Head of caudate nucleus (tissue), 42 donors: ENCODE measurements around the gene MTCH1.
"Not testable (repeated sequence)": the region's sequence is repeated elsewhere in the genome, so short reads cannot be mapped to it uniquely, and the experiment has no call there.

Experiments
- DNase-seq, 42 donors: peaks; one replicate each; pipeline versions ENCODE4 v3.0.0 to v3.0.0-alpha.2; 2020 to 2021; ENCODE audit warnings: mixed read lengths in 7 of 42
- intact Hi-C: fragments of 100-400 bp; cut with DNase I; formaldehyde crosslinking; loops from one replicate; pipeline ENCODE4 v1.15.0; 2022

Gene MTCH1

DNA sequence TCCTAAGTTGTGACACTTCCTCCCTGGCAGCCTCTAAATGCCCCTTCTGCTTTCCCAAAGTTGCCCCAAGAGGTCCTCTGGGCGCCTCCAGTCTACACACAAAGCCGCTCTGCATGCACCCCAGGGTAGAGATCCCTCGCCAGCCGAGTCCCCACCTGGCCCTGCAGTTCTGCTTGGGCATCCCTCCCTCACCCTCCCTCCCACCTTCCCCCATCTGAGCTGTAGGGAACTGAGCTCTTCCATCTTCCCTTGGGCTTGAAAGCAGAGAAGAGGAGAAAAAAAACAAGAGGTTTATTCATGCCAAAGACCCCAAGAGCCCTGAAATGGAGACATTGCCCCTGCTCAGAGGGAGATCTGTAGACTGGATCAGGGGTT, 13.7 kb upstream of the MTCH1 start:
- DNase-seq, result no peak
- intact Hi-C loops, result no loop called here

DNA sequence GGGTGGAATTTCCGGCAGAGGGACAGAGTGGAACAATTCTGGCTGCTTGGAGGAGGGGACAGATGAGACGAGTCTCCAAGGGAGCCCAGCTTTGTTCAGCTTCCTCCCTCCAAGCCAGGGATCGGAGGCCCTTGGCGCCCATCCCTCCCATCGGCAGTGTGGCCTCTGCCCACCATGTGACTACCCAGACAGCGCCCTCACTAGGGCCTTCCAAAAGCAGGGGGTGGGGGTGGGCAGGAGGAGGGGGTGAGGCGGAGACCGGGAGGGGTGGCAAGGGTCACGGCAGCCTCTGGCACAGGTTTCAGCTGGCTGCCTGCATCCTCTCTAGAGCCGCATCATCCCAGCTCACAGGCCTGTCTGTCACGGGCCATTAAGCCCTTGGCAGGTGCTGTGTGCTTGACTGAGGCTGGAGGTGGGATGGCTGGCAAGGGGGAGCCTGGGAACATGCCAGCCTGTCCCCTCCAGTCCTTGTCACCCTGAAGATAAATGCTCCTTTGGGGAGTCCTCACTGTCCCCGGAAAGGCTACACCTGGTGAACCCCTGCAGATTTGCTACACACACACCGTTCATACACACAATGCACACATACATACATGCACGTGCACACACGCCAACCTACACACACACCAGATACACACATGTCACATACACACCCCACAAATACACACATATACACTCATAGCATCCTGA, 13.2 kb upstream of the MTCH1 start:
- intact Hi-C loops, result no loop called here
- peak in 15 of 42 donors; percentile 9 to 54 (median 40) for DNase-seq

DNA sequence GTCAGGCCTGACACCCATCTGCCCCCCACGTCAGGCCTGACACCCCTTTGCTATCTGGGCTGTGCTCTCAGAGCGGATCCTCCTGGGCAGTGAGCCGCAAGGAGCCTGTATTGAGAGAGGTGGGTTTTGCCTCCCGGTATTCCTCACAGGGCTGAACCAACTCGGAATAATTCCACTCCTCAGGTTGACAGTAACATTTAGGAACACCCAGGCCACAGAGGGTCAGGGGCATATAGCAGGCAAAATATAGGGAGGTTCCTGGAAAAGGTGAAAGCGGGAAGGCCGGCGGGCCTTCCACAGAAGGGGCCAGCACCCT, 12.7 kb upstream of the MTCH1 start:
- DNase-seq, result peak in 1 of 42 donors; percentile 43
- intact Hi-C loops, result no loop called here

DNA sequence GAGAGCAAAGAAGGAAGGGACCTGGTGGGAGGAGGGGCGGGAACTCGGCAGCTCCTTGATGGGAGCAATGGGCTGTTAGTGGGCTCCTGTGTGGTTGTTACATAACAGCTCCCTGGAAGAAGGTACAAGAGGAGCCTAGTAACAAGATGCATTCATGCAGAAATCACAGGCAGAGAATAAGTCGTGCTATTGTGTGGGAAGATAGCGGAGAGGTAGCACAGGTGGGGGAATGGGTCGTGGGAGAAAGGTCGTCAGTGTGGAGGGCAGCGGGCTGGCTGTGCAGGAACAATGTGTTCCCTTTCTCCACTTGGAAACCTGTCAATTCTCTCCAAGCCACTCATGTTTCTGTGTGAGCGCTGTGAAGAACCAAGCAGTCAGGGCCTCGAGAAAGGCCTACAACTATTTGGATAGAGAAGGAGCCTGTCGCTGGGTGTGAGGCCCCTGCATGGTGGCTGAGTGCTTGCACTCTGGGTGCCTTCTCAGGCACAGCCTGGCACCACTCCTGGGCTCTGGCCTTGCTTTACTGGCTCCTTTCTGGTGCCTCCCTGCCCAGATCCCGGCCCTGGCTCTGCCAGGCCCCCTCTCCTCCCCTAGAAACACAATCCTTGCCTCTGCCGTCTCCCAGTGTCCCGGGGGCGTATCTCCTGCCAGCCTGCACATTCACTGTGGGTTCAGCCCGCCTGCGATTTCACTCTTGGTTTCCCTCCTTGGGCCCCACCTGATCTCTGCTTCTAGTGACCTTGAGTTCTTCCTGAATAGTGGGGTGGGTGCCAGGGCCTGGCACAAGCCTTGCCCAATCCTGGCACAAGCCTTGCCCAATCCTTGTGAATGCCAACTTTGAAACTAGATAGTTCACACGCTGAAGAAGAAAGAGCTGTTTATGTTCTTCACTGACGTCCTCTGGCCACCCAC, 12.1 kb upstream of the MTCH1 start:
- intact Hi-C loops, result no loop called here
- DNase-seq, result peak; percentile 52 to 91 (median 77)

DNA sequence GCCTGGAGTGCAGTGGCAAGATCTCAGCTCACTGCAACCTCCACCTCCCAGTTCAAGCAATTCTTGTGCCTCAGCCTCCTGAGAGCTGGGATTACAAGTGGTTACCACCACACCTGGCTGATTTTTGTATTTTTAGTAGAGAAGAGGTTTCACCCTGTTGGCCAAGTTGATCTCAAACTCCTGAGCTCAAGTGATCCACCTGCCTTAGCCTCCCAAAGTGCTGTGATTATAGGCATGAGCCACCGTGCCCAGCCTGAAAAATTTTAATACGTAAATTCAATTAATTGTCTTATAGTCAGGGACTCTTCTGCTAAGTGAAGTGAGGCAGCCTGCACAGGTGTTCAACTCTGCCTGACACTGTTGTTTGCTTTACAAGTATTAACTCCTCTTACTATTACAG, 4.4 kb upstream of the MTCH1 start:
- not testable (repeated sequence) for DNase-seq

DNA sequence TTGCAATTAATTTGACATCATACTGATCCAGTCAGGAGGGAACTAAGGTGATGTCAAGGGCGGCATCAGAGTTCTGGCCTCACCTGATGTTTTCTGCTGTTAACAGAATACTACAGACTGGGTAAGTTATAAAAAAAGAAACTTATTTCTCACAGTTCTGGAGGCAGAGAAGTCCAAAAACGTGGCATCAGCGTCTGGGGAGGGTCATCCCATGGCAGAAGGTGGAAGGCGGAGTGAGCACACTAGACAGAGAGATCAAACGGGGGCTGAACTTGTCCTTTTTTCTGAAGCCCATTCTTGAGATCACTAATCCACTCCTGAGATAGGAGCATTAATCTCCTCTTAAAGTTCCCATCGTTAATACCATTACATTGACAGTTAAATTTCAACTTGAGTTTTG, 3.3 kb upstream of the MTCH1 start:
- intact Hi-C loops, result no loop called here
- no peak for DNase-seq

More for the DNA sequence above, 4.4 kb upstream of the MTCH1 start:
- intact Hi-C loops, result not testable (repeated sequence)

DNA sequence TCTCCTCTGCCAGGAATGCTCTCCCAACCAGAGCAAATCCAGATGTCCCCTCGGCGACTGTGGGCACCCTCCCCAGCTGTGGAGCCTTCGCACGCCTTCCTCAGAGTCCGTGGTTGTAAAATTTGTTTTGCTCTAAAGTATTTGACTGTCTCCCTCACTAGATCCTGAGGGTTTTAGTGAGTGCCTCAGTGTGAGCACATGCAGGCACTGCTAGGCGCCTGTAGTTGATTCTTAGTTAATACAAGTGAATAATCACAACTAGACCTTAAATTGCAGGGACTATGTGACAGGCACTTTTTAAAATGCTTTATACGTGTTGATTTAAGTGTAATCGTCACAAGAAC, 680 bp upstream of the MTCH1 start:
- intact Hi-C loops, result no loop called here
- DNase-seq, result no peak

DNA sequence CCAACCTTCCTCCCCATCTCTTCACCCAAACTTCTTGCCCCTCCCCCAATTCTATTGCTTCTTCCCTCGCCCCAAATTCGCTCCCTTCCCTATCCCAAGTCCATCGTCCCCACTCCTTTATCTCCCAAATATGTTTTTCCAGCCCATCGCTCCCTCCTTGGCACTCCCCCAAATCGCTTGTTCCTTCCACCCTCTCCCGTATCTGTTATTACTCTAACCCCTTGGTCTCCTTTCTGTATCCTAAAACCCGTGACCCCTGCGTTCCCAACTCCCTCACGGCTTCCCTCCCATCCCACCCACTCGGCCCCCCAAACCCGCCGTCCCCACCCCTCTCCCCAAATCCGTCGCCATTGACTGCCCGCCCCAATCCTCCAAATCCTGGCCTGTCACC, 584 bp downstream of the MTCH1 start:
- DNase-seq, result no peak
- intact Hi-C loops, result no loop called here

DNA sequence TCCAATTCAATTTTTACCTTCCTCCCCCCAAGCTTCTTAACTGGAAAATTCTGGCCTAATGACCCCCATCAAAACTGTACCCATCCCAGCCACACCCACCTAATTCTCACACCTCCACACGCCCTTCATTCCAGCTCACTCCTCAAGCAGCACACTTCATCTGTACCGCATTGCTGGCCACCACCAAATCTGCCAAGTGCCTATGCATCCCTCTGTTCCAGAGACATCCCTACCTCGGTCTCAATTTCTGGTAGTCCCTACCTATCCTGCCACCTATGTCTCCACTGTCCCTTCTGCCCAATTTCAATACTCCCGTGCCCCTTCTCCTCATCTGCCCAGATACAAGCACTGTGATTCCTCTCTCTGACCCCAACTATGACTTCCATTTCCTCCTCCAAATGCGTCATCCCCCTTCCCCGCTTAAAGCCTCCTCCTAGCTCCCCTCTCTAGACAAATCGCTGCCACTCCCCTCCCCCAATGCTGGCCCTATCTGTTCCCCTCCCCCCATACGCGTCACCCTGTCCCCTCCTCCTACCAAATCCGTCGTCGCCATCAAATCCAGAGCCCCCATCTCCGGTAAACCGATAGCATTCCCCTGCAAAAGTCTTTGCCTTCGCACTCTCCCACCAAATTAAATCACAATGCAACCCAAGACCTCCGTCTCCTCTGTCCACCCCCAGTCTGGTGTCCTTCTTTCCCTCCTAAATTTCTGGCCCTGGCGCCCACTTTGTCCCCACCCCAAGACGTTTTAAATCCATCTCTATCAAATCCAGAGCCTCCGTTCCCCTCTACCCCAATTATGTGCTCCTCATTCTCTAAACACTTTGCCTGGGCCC, 1.2 kb downstream of the MTCH1 start:
- intact Hi-C loops, result no loop called here

DNA sequence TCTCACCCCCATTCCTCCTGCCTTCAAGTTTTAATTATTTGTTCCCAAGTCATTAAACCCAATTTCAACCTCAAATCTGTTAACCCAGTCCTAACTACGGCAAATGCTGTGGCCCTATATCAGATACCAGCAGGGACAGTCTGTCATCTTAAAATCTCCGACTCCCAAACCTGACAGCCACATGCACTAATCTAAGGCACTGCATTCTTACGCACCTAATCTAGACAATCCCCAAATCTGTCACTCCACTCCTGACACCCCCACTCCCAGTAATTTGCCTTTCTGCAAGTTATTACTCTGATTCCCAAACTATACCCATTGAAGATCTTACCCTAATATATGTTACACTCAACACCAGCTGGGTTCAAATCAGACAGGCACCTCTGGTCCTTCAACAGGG, 2.5 kb downstream of the MTCH1 start:
- intact Hi-C loops, result loop anchor here (2.0 kb wide), 1 partner anchor 33 kb away; no protein-coding TSS in a partner anchor
- DNase-seq, result no peak

More for the DNA sequence above, 1.2 kb downstream of the MTCH1 start:
- DNase-seq, result peak in 8 of 42 donors; percentile 35 to 60 (median 47)

DNA sequence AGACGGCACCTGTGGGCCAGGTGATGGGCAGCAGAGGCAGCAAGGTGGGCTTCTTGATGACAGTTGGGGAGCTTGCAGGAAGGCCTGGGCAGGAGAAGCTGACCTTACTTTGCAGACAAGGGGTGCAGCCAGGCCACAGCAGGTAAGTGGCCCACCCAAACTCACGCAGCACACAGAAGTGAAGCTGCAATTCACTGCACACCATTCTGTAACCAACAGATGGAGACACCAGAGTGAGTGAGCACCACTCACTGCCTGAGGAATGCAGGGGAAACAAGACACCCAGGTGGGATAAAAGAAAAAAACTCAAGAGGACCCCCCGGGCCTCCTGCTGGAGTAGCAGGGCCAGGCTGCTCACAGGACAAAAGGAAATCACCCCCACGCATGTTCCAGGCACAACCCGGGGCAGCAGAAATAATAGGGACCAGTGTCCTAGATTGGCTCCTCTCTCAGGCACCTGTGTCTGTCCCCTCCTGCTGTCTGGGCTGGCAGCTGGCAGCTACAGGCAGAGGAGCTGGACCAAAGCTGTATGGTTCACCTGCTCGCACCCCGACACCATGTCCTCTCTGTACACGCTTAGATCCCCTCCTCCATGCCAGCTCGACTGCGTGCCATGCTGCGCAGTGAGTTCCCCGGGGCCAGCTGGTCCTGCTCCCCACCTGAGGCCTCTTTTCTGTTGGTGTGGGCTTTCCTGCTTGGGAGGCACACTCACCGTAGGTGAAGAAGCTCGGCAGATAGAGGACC, 4.9 kb downstream of the MTCH1 start:
- no peak for DNase-seq
- intact Hi-C loops, result no loop called here

DNA sequence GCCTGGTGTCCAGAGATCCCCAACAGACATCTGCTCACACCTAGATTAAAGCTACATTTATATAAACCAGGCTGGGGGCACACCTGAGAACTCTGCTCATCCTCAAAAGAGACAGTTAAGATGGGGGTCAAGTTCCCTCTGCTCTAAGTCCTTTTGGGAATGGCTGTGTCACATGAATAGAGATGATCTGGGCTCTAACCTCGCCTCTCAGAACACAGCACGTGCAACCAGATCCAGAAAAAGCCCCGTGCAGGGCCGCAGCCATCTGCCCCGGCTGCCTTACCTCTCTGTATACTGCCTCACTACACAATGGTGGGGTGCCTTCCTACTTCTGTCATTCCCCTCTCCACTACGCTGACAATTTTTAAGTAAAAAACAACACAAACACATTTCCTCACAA, 5.9 kb downstream of the MTCH1 start:
- intact Hi-C loops, result no loop called here

DNA sequence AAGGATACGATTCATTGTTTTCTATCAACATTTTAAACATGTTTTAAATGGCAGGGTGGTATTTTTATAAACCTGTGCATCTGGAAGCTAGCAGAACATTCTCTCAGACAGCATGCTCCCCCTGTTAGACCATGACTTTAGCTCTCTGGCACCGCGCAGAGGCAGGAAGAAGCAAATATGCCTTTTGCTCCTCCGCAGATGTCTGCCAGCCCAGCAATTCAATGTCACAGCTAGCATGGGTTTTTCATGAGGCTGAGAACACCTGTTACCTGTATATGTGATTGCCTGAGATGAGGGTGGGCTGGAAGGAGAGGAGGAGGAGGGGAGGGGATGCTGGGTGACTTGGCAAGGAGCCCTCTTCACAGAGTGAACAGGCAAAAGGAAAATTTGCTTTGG, 6.7 kb downstream of the MTCH1 start:
- intact Hi-C loops, result loop anchor here (2.0 kb wide), 1 partner anchor 95 kb away; the partner anchor contains the start of gene C6orf89
- DNase-seq, result peak; percentile 66 to 95 (median 84)

More for the DNA sequence above, 5.9 kb downstream of the MTCH1 start:
- DNase-seq, result no peak

DNA sequence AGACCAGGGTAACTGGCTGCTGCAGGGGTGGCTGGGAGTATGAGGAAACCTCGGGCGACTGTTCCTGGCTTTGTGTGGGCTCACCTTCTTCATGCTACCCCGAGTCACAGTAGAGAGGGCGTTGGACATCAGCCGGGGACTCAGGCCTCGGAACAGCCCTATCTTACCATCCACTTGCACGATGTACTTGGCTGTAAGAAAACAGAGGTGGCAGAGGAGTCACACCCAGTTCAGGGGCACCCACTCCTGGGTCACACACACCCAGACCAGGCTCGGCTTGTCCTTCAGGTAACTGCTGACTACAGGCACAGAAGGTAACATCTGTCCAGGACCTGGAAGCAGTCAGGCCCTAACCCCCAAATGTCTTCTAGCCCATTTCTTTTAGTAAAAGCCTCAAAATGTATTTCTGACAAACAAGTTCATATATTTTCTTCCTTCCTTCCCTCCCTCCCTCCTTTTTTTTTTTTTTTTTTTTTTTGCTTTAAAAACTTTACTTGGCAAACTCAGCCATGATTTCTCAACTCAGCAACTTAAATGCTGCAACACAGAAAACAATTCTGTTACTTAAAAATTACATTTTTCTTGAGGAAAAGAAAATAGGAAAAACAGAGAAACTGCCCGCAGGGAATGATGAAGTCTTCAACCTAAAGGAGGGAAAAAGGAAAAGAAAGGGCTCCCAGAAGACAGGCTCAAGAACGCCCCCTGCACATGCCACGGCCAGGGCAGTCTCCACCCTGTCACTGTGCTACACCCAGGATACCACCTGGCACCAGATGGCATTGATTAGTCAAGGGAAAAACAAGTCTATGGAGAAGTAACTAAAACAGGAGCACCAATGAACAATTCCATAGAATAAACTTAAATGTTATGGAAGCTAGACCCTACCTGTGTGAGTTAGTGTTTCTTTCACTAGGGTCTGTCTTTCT, 7.3 kb downstream of the MTCH1 start:
- intact Hi-C loops, result loop anchor here (2.0 kb wide), 1 partner anchor 94 kb away; the partner anchor contains the start of gene C6orf89
- DNase-seq, result no peak

DNA sequence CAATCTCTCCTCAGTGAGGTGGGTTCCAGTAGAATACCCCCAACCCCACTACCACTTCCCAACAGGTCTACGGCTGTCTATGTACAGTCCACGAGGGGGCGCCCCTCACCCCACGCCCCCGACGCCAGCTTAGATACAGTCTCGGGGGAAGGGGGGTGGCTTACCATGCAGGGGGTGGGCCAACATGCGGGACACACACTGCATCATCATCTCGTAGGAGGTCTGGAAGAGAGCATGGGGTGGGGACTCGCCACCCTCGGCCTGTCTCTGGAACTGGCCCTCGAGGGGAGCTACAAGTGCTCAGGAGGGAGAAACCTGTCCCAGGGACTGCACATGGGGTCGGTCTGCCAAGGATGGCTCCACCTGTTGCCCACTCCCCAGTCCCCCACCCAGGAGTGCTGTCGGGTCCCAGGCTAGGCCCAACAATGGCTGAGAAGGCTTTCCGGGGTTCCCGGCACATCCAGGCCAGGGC, 8.5 kb downstream of the MTCH1 start:
- DNase-seq, result no peak
- intact Hi-C loops, result no loop called here

DNA sequence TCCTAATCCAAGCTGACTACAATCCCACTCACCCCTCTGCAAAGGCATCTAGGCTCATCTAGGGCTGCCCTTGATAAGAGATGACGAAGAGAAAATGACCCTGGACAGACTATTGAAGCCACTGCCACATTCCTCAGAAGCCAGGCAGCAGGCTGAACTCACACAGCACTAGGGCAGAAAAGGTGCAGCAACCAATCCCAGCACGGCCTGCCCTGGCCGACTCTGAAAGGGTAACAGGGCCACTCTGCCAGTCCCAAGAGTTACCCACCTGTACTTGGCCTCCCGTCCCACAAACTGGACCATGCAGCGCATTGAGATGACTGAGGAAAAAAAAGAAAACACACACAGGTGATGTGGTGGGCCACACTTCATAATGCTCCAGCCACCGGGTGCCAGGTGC, 9.1 kb downstream of the MTCH1 start:
- no peak for DNase-seq
- intact Hi-C loops, result no loop called here

DNA sequence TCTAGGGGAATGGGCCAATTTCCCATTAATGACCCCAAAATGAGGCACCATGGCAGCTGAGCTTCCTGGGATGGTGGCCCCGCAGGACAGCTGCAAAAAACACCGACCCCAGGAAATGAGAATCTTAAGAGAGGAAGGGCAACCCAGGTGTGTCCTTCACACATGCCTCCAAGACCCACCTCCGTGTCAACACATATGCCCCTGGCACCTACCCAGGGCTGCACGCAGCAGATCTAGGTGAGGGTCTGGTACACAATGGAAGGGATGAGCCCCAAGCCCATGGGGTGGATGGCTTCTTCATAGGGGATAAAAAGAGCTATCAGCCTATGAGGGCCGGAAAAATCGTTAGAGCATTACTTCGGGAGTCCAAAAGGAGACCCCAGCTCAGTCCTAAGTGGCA, 9.5 kb downstream of the MTCH1 start:
- intact Hi-C loops, result no loop called here
- DNase-seq, result no peak

DNA sequence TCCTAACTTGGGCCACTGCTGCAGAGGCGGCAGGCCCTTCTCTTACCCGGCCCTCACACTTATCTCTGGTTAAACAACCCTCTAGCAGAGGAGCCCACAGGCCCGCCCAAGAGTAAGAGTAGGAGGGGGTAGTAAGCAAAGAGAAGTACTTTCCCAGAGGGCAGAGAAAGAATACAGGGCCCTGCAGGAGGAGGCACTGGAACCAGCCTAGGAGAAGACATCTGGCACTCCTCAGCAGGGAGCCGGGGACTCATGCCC, 10.1 kb downstream of the MTCH1 start:
- intact Hi-C loops, result no loop called here
- DNase-seq, result no peak
